Hepatocyte (in vitro differentiated cells): ENCODE results near the gene SIRT1. TPM values are rescaled to one million over a fixed set of nuclear protein-coding genes. Genes with fewer than 3 reads are reported as not detected.

ENCODE experiments used
- DNase-seq: peaks from one replicate; pipeline ENCODE4 v3.0.0-alpha.2; 2016; ENCODE audit warnings: low spot score
- H2AFZ ChIP-seq: fragments of 200-600 bp; sonication (generic); 2 replicates; pipeline ENCODE4 v1.6.0; 2016; ENCODE audit warnings: antibody characterized with exemption, mild to moderate bottlenecking
- H3K27ac ChIP-seq: fragments of 200-600 bp; sonication (generic); 2 replicates; pipeline ENCODE4 v1.5.1; 2016; ENCODE audit warnings: mild to moderate bottlenecking
- H3K27me3 ChIP-seq: fragments of 200-600 bp; sonication (generic); 2 replicates; pipeline ENCODE4 v1.6.1; 2016
- H3K36me3 ChIP-seq: fragments of 200-600 bp; sonication (generic); replicated peaks from 2 replicates; pipeline ENCODE4 v1.5.1; 2016; ENCODE audit warnings: low read depth; ENCODE audit not compliant: insufficient read depth
- H3K4me1 ChIP-seq: fragments of 200-600 bp; sonication (generic); 2 replicates; pipeline ENCODE4 v1.5.1; 2016; ENCODE audit warnings: mild to moderate bottlenecking, moderate library complexity; ENCODE audit not compliant: insufficient read depth
- H3K4me2 ChIP-seq: fragments of 200-600 bp; sonication (generic); 2 replicates; pipeline ENCODE4 v1.6.0; 2016
- H3K4me3 ChIP-seq: fragments of 200-600 bp; sonication (generic); 2 replicates; pipeline ENCODE4 v1.5.1; 2016; ENCODE audit warnings: mild to moderate bottlenecking
- H3K79me2 ChIP-seq: fragments of 200-600 bp; sonication (generic); 2 replicates; pipeline ENCODE4 v1.6.0; 2017; ENCODE audit warnings: mild to moderate bottlenecking
- H3K9me2 ChIP-seq: fragments of 200-600 bp; sonication (generic); replicated peaks from 2 replicates; pipeline ENCODE4 v1.6.0; 2017; ENCODE audit warnings: mild to moderate bottlenecking; ENCODE audit not compliant: insufficient read depth
- H3K9me3 ChIP-seq: fragments of 200-600 bp; sonication (generic); 2 replicates; pipeline ENCODE4 v1.5.1; 2016; ENCODE audit warnings: low read depth, mild to moderate bottlenecking
- H4K20me1 ChIP-seq: fragments of 200-600 bp; sonication (generic); 2 replicates; pipeline ENCODE4 v1.6.0; 2016; ENCODE audit warnings: mild to moderate bottlenecking; ENCODE audit not compliant: insufficient read depth, poor library complexity, severe bottlenecking
- CTCF ChIP-seq: fragments of 200-600 bp; sonication (generic); IDR thresholded peaks from 2 replicates; pipeline ENCODE4 v1.5.1; 2016; ENCODE audit warnings: antibody characterized with exemption, mild to moderate bottlenecking; ENCODE audit not compliant: poor library complexity
- EZH2 ChIP-seq: fragments of 200-600 bp; sonication (generic); IDR thresholded peaks from 2 replicates; pipeline ENCODE4 v1.6.1; 2016; ENCODE audit warnings: antibody characterized with exemption, mild to moderate bottlenecking, borderline replicate concordance
- EZH2phosphoT487 ChIP-seq: fragments of 200-600 bp; sonication (generic); IDR thresholded peaks from one replicate; pipeline ENCODE4 v1.6.1; 2018; ENCODE audit warnings: antibody characterized with exemption, mild to moderate bottlenecking, low read depth, moderate library complexity; ENCODE audit not compliant: unreplicated experiment, severe bottlenecking
- WGBS: methylation state at CpG from one replicate; pipeline ENCODE4 v1.1.6; 2016; ENCODE audit warnings: low lambda C conversion rate; ENCODE audit errors: missing lambda C conversion rate; 5-methylcytosine and 5-hydroxymethylcytosine counted together
- polyA plus RNA-seq: library from polyadenylated mRNA; unstranded; fragments of >200 nt; fragmentation: Nextera tagmentation; extraction: Ambion mirVana; gene quantifications from 2 replicates; pipeline ENCODE4 v1.2.1, GENCODE V29; 2016
- total RNA-seq: library from RNA; depleted of rRNA; stranded (reverse); fragments of >200 nt; gene quantifications from 2 replicates; pipeline ENCODE4 v1.2.3, GENCODE V29; 2014

Gene SIRT1
- total and polyA plus RNA-seq, 2 experiments from 2014 or later, result 14.7 to 24.3 TPM

GRCh38 chr10:67925449-67926005, 41.1 kb downstream of the SIRT1 start:
- no peak for DNase-seq
- H3K9me2 ChIP-seq, result no peaks in the 10 kb centered on the region
- H3K4me2 ChIP-seq, result no peak overlapping the region
- no peaks in the 10 kb centered on the region for H3K79me2 ChIP-seq
- H3K36me3 ChIP-seq, result no peaks in the 10 kb centered on the region
- TF ChIP-seq EZH2phosphoT487, result no peak
- no peak for TF ChIP-seq EZH2
- no peak for TF ChIP-seq CTCF
- H3K4me3 ChIP-seq, result no peak overlapping the region
- WGBS, result 93% methylated on average over 1 of the region's 1 CpG
- no peaks in the 10 kb centered on the region for H3K27me3 ChIP-seq
- no peaks in the 10 kb centered on the region for H4K20me1 ChIP-seq
- no peak overlapping the region for H2AFZ ChIP-seq
- H3K9me3 ChIP-seq, result no peaks in the 10 kb centered on the region
- H3K4me1 ChIP-seq, result no peaks in the 10 kb centered on the region
- no peak overlapping the region for H3K27ac ChIP-seq

- H3K79me2 ChIP-seq, result no peaks in the 10 kb centered on the region
Observed at GRCh38 chr10:67926951-67927350, 42.5 kb downstream of the SIRT1 start.

GRCh38 chr10:67933199-67933598, 48.7 kb downstream of the SIRT1 start:
- no peak overlapping the region for H3K4me3 ChIP-seq
- WGBS, result 94% methylated on average over 2 of the region's 2 CpGs
- H3K9me2 ChIP-seq, result no peaks in the 10 kb centered on the region
- no peak overlapping the region for H3K27ac ChIP-seq
- H3K27me3 ChIP-seq, result no peaks in the 10 kb centered on the region
- H4K20me1 ChIP-seq, result no peaks in the 10 kb centered on the region
- DNase-seq, result no peak
- H3K36me3 ChIP-seq, result no peaks in the 10 kb centered on the region
- TF ChIP-seq EZH2phosphoT487 (no peak), EZH2 (no peak), CTCF (no peak)
- H3K4me1 ChIP-seq, result no peaks in the 10 kb centered on the region
- H3K9me3 ChIP-seq, result no peaks in the 10 kb centered on the region
- no peaks in the 10 kb centered on the region for H3K79me2 ChIP-seq
- no peak overlapping the region for H2AFZ ChIP-seq
- no peak overlapping the region for H3K4me2 ChIP-seq

More at GRCh38 chr10:67926951-67927350, 42.5 kb downstream of the SIRT1 start:
- Histone ChIP-seq H3K9me3 (no peaks in the 10 kb centered on the region), H3K4me1 (no peaks in the 10 kb centered on the region), H3K9me2 (no peaks in the 10 kb centered on the region), H3K27ac (no peak overlapping the region), H2AFZ (no peak overlapping the region), H3K27me3 (no peaks in the 10 kb centered on the region), H4K20me1 (no peaks in the 10 kb centered on the region), H3K4me2 (no peak overlapping the region), H3K4me3 (no peak overlapping the region), H3K36me3 (no peaks in the 10 kb centered on the region)
- no peak for DNase-seq
- TF ChIP-seq EZH2phosphoT487, result no peak
- TF ChIP-seq EZH2, result no peak
- TF ChIP-seq CTCF, result no peak
- WGBS, result 100% methylated on average over 1 of the region's 1 CpG

GRCh38 chr10:67934336-67934735, 49.9 kb downstream of the SIRT1 start:
- Histone ChIP-seq H3K36me3 (no peaks in the 10 kb centered on the region), H3K9me2 (no peaks in the 10 kb centered on the region), H3K4me2 (no peak overlapping the region), H4K20me1 (no peaks in the 10 kb centered on the region), H3K4me3 (no peak overlapping the region), H2AFZ (no peak overlapping the region), H3K27me3 (no peaks in the 10 kb centered on the region), H3K4me1 (no peaks in the 10 kb centered on the region), H3K27ac (no peak overlapping the region), H3K79me2 (no peaks in the 10 kb centered on the region), H3K9me3 (no peaks in the 10 kb centered on the region)
- DNase-seq, result no peak
- no peak for TF ChIP-seq CTCF
- TF ChIP-seq EZH2, result no peak
- no peak for TF ChIP-seq EZH2phosphoT487
- WGBS, result 96% methylated on average over 1 of the region's 1 CpG
